Prostate gland (tissue), 2 donors: Measurements from ENCODE around the gene G6PD.

Source experiments
- POLR2A ChIP-seq: fragments of 450-650 bp; IDR thresholded peaks from one replicate; pipeline ENCODE4 v1.6.1; 2016; ENCODE audit warnings: antibody characterized with exemption, mild to moderate bottlenecking
- POLR2AphosphoS5 ChIP-seq: sonication (generic); formaldehyde crosslinking; IDR thresholded peaks from one replicate; pipeline ENCODE4 v1.6.1; 2017; ENCODE audit warnings: antibody characterized with exemption
- TF ChIP-seq, protein P1 (sequence below), 4 experiments: fragments of 200-600 bp in 2 of 4; fragments of 450-650 bp in 2 of 4; sonication (generic) in 2 of 4; IDR thresholded peaks; 1 replicate in 3 of 4; 2 replicates in 1 of 4; pipeline ENCODE4 v1.5.1; 2016 to 2019; ENCODE audit warnings: antibody characterized with exemption in 4 of 4, mild to moderate bottlenecking in 2 of 4, moderate library complexity in 2 of 4

DNA sequence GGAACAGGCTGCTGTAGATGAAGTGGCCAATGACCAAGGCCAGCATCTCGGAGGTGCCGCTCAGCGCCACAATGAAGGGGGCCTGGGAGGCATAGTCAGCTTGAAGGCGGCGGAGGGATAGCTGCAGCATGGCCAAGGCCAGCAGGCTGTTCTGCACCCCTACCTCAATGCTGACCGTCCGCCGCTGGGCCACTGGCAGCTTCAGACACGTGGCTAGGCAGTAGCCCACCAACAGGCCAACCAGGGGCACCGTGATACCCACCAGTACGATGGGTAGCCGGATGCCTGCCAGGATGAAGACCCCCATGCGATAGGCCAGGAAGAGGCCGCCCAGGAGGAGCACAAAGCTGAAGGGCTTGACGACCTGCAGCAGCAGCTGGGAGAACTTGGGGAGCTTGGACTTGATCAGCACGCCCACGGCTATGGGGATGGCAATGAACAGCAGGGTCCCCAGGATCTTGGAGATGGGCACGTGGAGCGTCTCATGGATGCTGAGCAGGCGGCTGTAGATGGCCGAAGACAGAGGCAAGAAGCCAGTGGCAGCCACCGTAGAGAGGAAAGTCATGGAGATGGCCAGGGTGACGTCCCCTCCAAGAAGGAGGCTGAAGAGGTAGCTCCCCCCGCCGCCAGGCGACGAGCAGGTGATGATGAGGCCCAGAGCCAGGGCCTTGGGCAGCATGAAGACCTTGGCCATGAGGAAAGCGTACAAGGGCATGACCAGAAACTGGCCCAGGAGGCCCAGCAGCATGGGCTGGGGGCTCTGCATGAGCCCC is 58.9 kb downstream of the G6PD start:
- TF ChIP-seq, protein P1, sequence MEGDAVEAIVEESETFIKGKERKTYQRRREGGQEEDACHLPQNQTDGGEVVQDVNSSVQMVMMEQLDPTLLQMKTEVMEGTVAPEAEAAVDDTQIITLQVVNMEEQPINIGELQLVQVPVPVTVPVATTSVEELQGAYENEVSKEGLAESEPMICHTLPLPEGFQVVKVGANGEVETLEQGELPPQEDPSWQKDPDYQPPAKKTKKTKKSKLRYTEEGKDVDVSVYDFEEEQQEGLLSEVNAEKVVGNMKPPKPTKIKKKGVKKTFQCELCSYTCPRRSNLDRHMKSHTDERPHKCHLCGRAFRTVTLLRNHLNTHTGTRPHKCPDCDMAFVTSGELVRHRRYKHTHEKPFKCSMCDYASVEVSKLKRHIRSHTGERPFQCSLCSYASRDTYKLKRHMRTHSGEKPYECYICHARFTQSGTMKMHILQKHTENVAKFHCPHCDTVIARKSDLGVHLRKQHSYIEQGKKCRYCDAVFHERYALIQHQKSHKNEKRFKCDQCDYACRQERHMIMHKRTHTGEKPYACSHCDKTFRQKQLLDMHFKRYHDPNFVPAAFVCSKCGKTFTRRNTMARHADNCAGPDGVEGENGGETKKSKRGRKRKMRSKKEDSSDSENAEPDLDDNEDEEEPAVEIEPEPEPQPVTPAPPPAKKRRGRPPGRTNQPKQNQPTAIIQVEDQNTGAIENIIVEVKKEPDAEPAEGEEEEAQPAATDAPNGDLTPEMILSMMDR (IDR thresholded peaks at IDR 0.05), result no peak
- TF ChIP-seq POLR2A, result no peak
- no peak for TF ChIP-seq POLR2AphosphoS5
